ENCODE results near the gene NPC1.

DNA sequence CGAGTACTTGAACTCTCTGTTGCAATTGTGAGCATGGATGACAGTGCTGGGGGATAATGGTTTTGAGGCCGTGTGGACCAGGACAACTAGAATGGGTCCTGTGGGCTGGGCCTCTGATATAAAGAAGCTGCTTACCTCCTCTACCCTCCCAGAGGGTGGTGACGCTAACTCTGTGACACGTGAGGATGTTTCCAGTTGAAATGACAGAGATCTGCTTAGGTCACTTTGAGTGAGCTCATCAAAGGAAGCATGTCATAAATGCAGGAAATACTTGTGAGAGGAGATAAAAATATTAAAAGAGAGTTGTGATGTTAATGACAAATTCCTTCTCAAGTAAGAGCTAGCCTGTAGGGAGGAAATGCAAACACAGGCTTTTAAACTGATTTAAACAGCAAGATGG, 66.6 kb downstream of the NPC1 start:
- TF ChIP-seq, protein P1, sequence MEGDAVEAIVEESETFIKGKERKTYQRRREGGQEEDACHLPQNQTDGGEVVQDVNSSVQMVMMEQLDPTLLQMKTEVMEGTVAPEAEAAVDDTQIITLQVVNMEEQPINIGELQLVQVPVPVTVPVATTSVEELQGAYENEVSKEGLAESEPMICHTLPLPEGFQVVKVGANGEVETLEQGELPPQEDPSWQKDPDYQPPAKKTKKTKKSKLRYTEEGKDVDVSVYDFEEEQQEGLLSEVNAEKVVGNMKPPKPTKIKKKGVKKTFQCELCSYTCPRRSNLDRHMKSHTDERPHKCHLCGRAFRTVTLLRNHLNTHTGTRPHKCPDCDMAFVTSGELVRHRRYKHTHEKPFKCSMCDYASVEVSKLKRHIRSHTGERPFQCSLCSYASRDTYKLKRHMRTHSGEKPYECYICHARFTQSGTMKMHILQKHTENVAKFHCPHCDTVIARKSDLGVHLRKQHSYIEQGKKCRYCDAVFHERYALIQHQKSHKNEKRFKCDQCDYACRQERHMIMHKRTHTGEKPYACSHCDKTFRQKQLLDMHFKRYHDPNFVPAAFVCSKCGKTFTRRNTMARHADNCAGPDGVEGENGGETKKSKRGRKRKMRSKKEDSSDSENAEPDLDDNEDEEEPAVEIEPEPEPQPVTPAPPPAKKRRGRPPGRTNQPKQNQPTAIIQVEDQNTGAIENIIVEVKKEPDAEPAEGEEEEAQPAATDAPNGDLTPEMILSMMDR (conservative IDR thresholded peaks at IDR 0.05), result no peak
- TF ChIP-seq EZH2 (IDR thresholded peaks at IDR 0.05; ENCODE audit: low read depth), result no peak

Data from PC-9 (cell line).